HepG2 (cell line): ENCODE measurements around the gene C1S. TPM values are rescaled to one million over a fixed set of nuclear protein-coding genes. Genes with fewer than 3 reads are reported as not detected.

Experiments used
- DDIT3 ChIP-seq: sonication (generic); formaldehyde crosslinking; IDR thresholded peaks from 2 replicates; pipeline ENCODE4 v1.4.0; 2020; ENCODE audit warnings: mild to moderate bottlenecking, missing genetic modification reagents
- FOXC1 ChIP-seq: sonication (generic); formaldehyde crosslinking; IDR thresholded peaks from 2 replicates; pipeline ENCODE4 v1.8.0; 2022; ENCODE audit warnings: mild to moderate bottlenecking, missing genetic modification reagents, borderline replicate concordance
- HDAC1 ChIP-seq: sonication (generic); formaldehyde crosslinking; IDR thresholded peaks from 2 replicates; pipeline ENCODE4 v1.5.1; 2020; ENCODE audit warnings: mild to moderate bottlenecking, missing genetic modification reagents
- HMGXB4 ChIP-seq, 2 experiments: sonication (generic) in 1 of 2; formaldehyde crosslinking in 1 of 2; IDR thresholded peaks; 2 replicates each; pipeline versions ENCODE4 v1.4.0 to v1.6.1; 2018 to 2020; ENCODE audit warnings: missing genetic modification reagents in 2 of 2, borderline replicate concordance in 1 of 2, low read depth in 1 of 2, mild to moderate bottlenecking in 1 of 2, missing biosample characterization in 1 of 2
- MAFF ChIP-seq: IDR thresholded peaks from 2 replicates; pipeline ENCODE4 v1.6.1; 2011; ENCODE audit warnings: low read depth, low read length, improper control_type of control experiment
- MED1 ChIP-seq: sonication (generic); formaldehyde crosslinking; IDR thresholded peaks from 2 replicates; pipeline ENCODE4 v1.4.0; 2020; ENCODE audit warnings: missing genetic modification reagents
- NR2F2 ChIP-seq: IDR thresholded peaks from 2 replicates; pipeline ENCODE4 v1.6.1; 2012; ENCODE audit warnings: low read depth, inconsistent platforms, borderline replicate concordance
- POLR2A ChIP-seq, 2 experiments: IDR thresholded peaks; 2 replicates each; pipeline ENCODE4 v1.6.1; 2011; ENCODE audit warnings: low read depth in 2 of 2, low read length in 2 of 2, mild to moderate bottlenecking in 1 of 2, moderate library complexity in 1 of 2; ENCODE audit not compliant: insufficient read depth in 1 of 2
- RELA ChIP-seq: sonication (generic); formaldehyde crosslinking; IDR thresholded peaks from 2 replicates; pipeline ENCODE4 v1.4.0; 2020; ENCODE audit warnings: missing genetic modification reagents
- SKIL ChIP-seq: sonication (generic); formaldehyde crosslinking; IDR thresholded peaks from 2 replicates; pipeline ENCODE4 v1.8.0; 2022; ENCODE audit warnings: missing genetic modification reagents, mild to moderate bottlenecking, moderate library complexity, borderline replicate concordance
- SNRNP70 ChIP-seq: fragments of 200-400 bp; formaldehyde crosslinking; IDR thresholded peaks from 2 replicates; pipeline ENCODE4 v1.6.1; 2017; ENCODE audit warnings: mild to moderate bottlenecking, low read depth, low read length, moderate library complexity
- SRSF4 ChIP-seq: fragments of 200-400 bp; formaldehyde crosslinking; IDR thresholded peaks from one replicate; pipeline ENCODE4 v1.6.1; 2018; ENCODE audit warnings: mild to moderate bottlenecking, low read depth, low read length, moderate library complexity; ENCODE audit not compliant: poor library complexity, severe bottlenecking
- ZBTB37 ChIP-seq: sonication (generic); formaldehyde crosslinking; IDR thresholded peaks from 2 replicates; pipeline ENCODE4 v1.4.0; 2020; ENCODE audit warnings: mild to moderate bottlenecking, missing genetic modification reagents
- ZNF160 ChIP-seq: sonication (generic); formaldehyde crosslinking; IDR thresholded peaks from 2 replicates; pipeline ENCODE4 v1.8.0; 2022; ENCODE audit warnings: mild to moderate bottlenecking, inconsistent platforms, missing genetic modification reagents
- ZNF18 ChIP-seq: sonication (generic); formaldehyde crosslinking; IDR thresholded peaks from 2 replicates; pipeline ENCODE4 v1.8.0; 2022; ENCODE audit warnings: mild to moderate bottlenecking, missing genetic modification reagents; ENCODE audit not compliant: insufficient replicate concordance
- ZNF230 ChIP-seq: sonication (generic); formaldehyde crosslinking; IDR thresholded peaks from 2 replicates; pipeline ENCODE4 v1.4.0; 2020; ENCODE audit warnings: mild to moderate bottlenecking, missing genetic modification reagents
- ZNF280B ChIP-seq: sonication (generic); formaldehyde crosslinking; IDR thresholded peaks from 2 replicates; pipeline ENCODE4 v1.5.0; 2020; ENCODE audit warnings: missing genetic modification reagents, mild to moderate bottlenecking, borderline replicate concordance
- ZNF354B ChIP-seq: sonication (generic); formaldehyde crosslinking; IDR thresholded peaks from 2 replicates; pipeline ENCODE4 v1.8.0; 2022; ENCODE audit warnings: mild to moderate bottlenecking, missing genetic modification reagents
- ZNF562 ChIP-seq: sonication (generic); formaldehyde crosslinking; IDR thresholded peaks from 2 replicates; pipeline ENCODE4 v1.8.0; 2022; ENCODE audit warnings: missing genetic modification reagents, borderline replicate concordance
- ZSCAN9 ChIP-seq: IDR thresholded peaks from 2 replicates; pipeline ENCODE4 v1.6.1; 2016; ENCODE audit warnings: borderline replicate concordance
- polyA plus RNA-seq, 8 experiments: library from polyadenylated mRNA; depleted of rRNA in 3 of 8; stranded (reverse) in 7 of 8; unstranded in 1 of 8; fragments of >200 nt; fragmentation: Illumina TruSeq in 4 of 8; extraction: Trizol in 4 of 8; gene quantifications; 2 replicates each; pipeline versions ENCODE4 v1.2.1 to v1.2.3, GENCODE V29; 2011 to 2016; ENCODE audit warnings: low read depth in 4 of 8, missing spikeins in 1 of 8, mixed read lengths in 1 of 8; ENCODE audit not compliant: insufficient read depth in 1 of 8
- total RNA-seq, 5 experiments: library from RNA; depleted of rRNA; stranded (reverse); fragments of >200 nt; fragmentation: Illumina TruSeq; extraction: Trizol; gene quantifications; 2 replicates each; pipeline ENCODE4 v1.2.3, GENCODE V29; 2016; ENCODE audit warnings: low read depth in 1 of 5

The C1S gene
- total and polyA plus RNA-seq, 2 of the 13 experiments (the other 11 are each of a cell fraction or from before 2014, with no cell fraction given): 14.5 to 18.2 TPM

- TF ChIP-seq DDIT3 (CRISPR knock-in tag) (no peak), HDAC1 (peak; percentile 50), MAFF (no peak), ZNF230 (CRISPR knock-in tag) (no peak), SKIL (CRISPR knock-in tag) (no peak), SNRNP70 (no peak), FOXC1 (CRISPR knock-in tag) (no peak; the same call in 1 of the 2 replicates), ZNF280B (CRISPR knock-in tag) (no peak), RELA (CRISPR knock-in tag) (no peak), ZNF18 (CRISPR knock-in tag) (no peak), HMGXB4 (CRISPR knock-in tag; IDR thresholded peaks at IDR 0.05; ENCODE audit: borderline replicate concordance in 1 of 2, low read depth in 1 of 2) (peak; percentile 66 to 85), ZNF160 (no peak), ZSCAN9 (0 out of 2 replicates have a peak, but pooled peaks have one; percentile 48), SRSF4 (no peak), MED1 (peak; percentile 85), NR2F2 (0 out of 2 replicates have a peak, but pooled peaks have one; percentile 55), POLR2A (IDR thresholded peaks at IDR 0.05; ENCODE audit: insufficient read depth in 1 of 2, low read depth in 2 of 2, low read length in 2 of 2) (peak in 1 of 2 experiments; percentile 58; a peak in 2 of 4 replicates), ZBTB37 (no peak), ZNF562 (CRISPR knock-in tag) (no peak), ZNF354B (CRISPR knock-in tag) (no peak)
Observed at GRCh38 chr12:7108796-7109571, 48.5 kb downstream of the C1S start, which contains the start of gene C1RL (continued).
